Stimulated activated memory B cell treated with anti-CD40 and anti-IgM and Interleukin-4, amounts not matched to agents 10 μg/mL and 1 μg/mL and 100 μg/mL, for 72 hours (primary cell): ENCODE data around the gene ACAN.
A peak's percentile ranks its signal among the peaks of the same experiment; 100 is the strongest.

Experiments used
- ATAC-seq: fragments of 150-1000 bp; cut with Tn5 transposase; 2 replicates; pipeline ENCODE4 v1.10.0; 2021
- H3K27ac Mint-ChIP-seq: one replicate; pipeline ENCODE4 v1.8.0; 2022; ENCODE audit warnings: mild to moderate bottlenecking, mixed read lengths
- H3K27me3 Mint-ChIP-seq: one replicate; pipeline ENCODE4 v1.8.0; 2022; ENCODE audit warnings: mixed read lengths
- H3K36me3 Mint-ChIP-seq: one replicate; pipeline ENCODE4 v1.8.0; 2022; ENCODE audit warnings: mixed read lengths
- H3K4me1 Mint-ChIP-seq: one replicate; pipeline ENCODE4 v1.8.0; 2022; ENCODE audit warnings: mixed read lengths
- H3K4me3 Mint-ChIP-seq: one replicate; pipeline ENCODE4 v1.8.0; 2022; ENCODE audit warnings: mild to moderate bottlenecking, moderate library complexity, mixed read lengths
- H3K9me3 Mint-ChIP-seq: one replicate; pipeline ENCODE4 v1.8.0; 2022; ENCODE audit warnings: mixed read lengths

The ACAN gene

GRCh38 chr15:88896333-88897033 lies 93.2 kb downstream of the ACAN start:
- no peak overlapping the region for H3K27ac Mint-ChIP-seq
- H3K36me3 Mint-ChIP-seq, result no peaks in the 10 kb centered on the region
- H3K4me1 Mint-ChIP-seq, result peaks cover 19% of the 10 kb centered on the region
- no peak overlapping the region for H3K4me3 Mint-ChIP-seq
- peaks cover 41% of the 10 kb centered on the region for H3K27me3 Mint-ChIP-seq
- ATAC-seq, result no peak
- no peaks in the 10 kb centered on the region for H3K9me3 Mint-ChIP-seq

DNA sequence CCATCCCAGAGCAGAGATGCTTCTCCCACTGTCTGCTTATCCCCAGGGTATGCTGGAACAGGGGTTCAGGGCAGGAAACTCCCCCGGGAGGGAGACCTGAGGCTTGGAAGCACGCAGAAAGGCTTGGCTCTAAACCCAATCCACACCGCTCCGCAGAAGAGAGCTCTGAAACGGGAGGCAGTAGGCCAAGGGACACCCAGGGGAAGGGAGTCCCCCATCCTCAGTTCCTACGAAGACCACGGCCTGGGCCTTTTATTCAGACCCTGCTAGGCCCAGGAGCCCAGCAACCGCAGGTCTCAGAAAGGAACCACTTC lies 93.9 kb downstream of the ACAN start:
- no peak overlapping the region for H3K4me3 Mint-ChIP-seq
- ATAC-seq, result no peak
- no peaks in the 10 kb centered on the region for H3K36me3 Mint-ChIP-seq
- H3K27ac Mint-ChIP-seq, result no peak overlapping the region
- no peaks in the 10 kb centered on the region for H3K9me3 Mint-ChIP-seq
- H3K27me3 Mint-ChIP-seq, result peaks cover 41% of the 10 kb centered on the region
- peaks cover 19% of the 10 kb centered on the region for H3K4me1 Mint-ChIP-seq

DNA sequence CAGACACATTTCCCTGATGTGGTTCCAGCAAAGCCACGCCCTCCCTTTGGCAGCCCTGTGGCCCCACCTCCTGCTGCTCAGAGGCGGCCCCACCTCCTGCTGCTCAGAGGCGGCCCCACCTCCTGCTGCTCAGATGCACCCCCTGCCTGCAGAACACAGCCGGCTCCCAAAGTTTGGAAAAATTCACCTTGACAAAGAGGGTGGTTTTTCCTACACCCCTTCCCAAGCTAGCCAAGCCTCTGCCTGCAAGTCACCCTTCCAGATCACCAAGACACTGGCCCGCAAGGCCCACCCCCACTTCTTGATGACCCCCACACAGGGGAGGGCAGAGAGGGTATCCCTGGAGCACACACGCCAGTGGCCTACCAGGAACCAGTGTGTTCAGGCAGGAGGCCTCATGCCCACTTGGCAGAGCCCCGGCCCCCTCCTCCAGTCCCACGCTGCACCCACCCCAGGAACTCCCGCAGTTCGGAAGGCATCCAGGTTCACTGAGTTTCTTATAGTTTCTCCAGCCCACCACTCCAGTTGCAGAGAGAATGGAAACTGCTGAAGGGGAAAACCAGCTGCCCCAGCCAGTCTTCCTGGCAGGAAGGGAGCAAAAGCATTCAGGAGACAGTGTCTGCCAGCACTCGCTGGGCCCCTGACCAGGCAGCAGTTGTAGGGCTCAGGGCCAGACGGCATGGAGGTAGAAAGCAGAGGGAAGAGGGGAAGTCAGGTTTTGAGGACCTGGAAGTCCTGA lies 94.4 kb downstream of the ACAN start:
- Mint-ChIP-seq H3K27me3 (peaks cover 41% of the 10 kb centered on the region), H3K27ac (no peak overlapping the region), H3K9me3 (no peaks in the 10 kb centered on the region), H3K4me3 (no peak overlapping the region), H3K36me3 (no peaks in the 10 kb centered on the region), H3K4me1 (peaks cover 19% of the 10 kb centered on the region)
- ATAC-seq, result peak; percentile 49

DNA sequence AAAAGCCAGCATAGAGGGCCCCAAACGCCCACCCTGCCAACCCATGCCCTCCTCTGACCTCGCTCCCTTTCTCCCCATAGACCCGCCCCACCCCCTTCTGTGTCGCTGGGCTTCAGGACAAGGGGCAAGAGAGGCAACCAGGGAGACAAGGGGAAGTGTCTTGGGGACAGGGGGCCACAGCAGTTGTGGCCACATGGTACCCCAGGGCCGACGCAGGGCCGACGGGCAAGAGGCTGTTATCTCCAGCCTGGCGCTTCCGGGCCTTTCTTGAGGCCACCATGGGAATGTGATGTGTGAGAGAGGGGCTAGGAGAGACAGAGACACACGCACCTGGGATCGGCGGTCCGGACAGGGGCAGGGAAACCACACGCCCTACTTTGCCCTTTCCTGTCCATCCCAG lies 95.5 kb downstream of the ACAN start:
- no peak overlapping the region for H3K27ac Mint-ChIP-seq
- no peak for ATAC-seq
- peaks cover 32% of the 10 kb centered on the region for H3K27me3 Mint-ChIP-seq
- H3K36me3 Mint-ChIP-seq, result no peaks in the 10 kb centered on the region
- H3K4me3 Mint-ChIP-seq, result no peak overlapping the region
- H3K9me3 Mint-ChIP-seq, result no peaks in the 10 kb centered on the region
- H3K4me1 Mint-ChIP-seq, result peaks cover 19% of the 10 kb centered on the region

- no peaks in the 10 kb centered on the region for H3K9me3 Mint-ChIP-seq
- H3K4me3 Mint-ChIP-seq, result no peak overlapping the region
- peaks cover 18% of the 10 kb centered on the region for H3K4me1 Mint-ChIP-seq
- no peak overlapping the region for H3K27ac Mint-ChIP-seq
- no peak for ATAC-seq
- peaks cover 27% of the 10 kb centered on the region for H3K27me3 Mint-ChIP-seq
- no peaks in the 10 kb centered on the region for H3K36me3 Mint-ChIP-seq
Measured at GRCh38 chr15:88899251-88899650, 96.0 kb downstream of the ACAN start.

GRCh38 chr15:88900309-88900981 lies 97.2 kb downstream of the ACAN start:
- Mint-ChIP-seq H3K4me1 (peaks cover 21% of the 10 kb centered on the region), H3K4me3 (no peak overlapping the region), H3K27ac (no peak overlapping the region), H3K36me3 (no peaks in the 10 kb centered on the region), H3K9me3 (no peaks in the 10 kb centered on the region), H3K27me3 (peaks cover 21% of the 10 kb centered on the region)
- no peak for ATAC-seq

DNA sequence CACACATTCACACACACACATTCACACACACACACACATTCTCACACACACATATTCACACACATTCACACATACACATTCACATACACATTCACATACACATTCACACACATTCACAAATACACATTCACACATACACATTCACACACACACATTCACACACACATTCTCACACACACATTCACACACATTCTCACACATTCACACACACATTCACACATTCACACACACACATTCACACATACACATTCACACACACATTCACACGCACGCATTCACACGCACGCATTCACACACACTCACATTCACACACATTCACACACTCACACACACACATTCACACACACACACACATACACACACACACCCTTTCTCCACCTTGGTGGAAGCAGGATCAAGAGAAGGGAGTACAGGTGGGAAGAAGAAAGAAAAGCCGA lies 97.8 kb downstream of the ACAN start:
- ATAC-seq, result no peak
- Mint-ChIP-seq H3K4me1 (peaks cover 17% of the 10 kb centered on the region), H3K9me3 (no peaks in the 10 kb centered on the region), H3K4me3 (no peak overlapping the region), H3K36me3 (no peaks in the 10 kb centered on the region), H3K27me3 (peaks cover 16% of the 10 kb centered on the region), H3K27ac (no peak overlapping the region)

DNA sequence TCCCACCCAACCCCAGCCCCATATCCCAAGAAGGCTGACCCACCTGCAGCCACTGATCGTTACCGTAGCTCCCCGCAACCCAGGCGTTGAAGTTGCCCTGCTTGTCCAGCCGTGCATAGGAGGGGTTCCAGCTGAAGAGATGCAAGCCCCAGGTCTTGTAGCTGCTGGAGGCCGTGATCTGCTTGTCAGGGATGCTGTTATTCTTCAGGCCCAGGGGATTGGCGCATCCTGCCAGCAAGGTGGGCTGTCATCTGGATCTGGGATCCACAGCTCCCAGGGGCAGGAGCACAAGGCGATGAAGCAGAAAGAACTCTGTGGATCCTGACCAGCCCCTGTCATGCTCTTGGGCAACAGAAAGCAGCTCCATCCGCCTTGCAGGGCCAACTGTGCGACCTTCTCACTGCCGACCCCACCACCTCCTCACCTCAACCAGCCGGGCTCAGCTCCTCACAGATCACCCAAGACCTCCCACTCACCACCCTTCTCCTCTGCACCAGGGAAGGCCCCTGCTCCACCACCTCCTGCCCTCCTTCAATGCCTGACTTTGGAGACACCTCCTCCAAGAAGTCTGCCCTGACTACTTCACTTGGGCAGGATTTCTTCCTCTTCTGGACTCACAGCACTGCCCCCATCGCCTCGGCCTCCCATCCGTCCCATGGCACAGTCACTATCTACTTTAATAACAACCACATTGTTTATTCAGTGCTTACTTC lies 98.4 kb downstream of the ACAN start:
- Mint-ChIP-seq H3K4me3 (no peak overlapping the region), H3K4me1 (peaks cover 14% of the 10 kb centered on the region), H3K27me3 (peaks cover 12% of the 10 kb centered on the region), H3K27ac (no peak overlapping the region), H3K9me3 (no peaks in the 10 kb centered on the region), H3K36me3 (no peaks in the 10 kb centered on the region)
- no peak for ATAC-seq

DNA sequence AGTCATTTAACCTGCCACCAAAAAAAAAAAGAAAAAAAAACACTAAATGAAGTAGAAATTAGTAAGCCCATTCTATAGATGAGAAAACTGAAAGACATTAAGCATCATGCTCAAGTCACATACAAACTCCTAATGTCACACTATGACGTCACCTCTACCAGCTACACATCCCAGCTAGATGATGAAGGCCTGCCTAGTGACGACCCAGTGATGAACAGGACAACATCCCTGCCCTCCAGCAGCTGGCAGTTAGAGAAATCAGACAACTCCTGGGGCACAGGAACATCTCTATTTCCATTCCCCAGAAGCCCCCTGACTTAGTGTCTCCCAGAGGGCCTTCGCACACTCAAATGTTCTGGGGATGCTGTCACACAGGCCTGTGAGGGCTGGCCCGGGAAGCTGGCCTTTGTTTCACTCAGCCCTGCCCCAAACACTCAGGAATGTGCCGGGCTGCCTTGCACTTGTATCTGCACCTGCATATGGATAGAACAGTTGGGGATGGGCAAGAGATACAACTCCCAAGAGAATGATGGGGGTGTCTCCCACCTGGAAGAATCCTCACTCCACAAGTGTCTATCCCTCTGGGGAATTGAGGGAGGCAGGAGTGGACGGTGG lies 99.1 kb downstream of the ACAN start:
- no peak for ATAC-seq
- no peaks in the 10 kb centered on the region for H3K9me3 Mint-ChIP-seq
- no peak overlapping the region for H3K4me3 Mint-ChIP-seq
- no peak overlapping the region for H3K27ac Mint-ChIP-seq
- H3K27me3 Mint-ChIP-seq, result peaks cover 5% of the 10 kb centered on the region
- H3K36me3 Mint-ChIP-seq, result no peaks in the 10 kb centered on the region
- peaks cover 10% of the 10 kb centered on the region for H3K4me1 Mint-ChIP-seq

DNA sequence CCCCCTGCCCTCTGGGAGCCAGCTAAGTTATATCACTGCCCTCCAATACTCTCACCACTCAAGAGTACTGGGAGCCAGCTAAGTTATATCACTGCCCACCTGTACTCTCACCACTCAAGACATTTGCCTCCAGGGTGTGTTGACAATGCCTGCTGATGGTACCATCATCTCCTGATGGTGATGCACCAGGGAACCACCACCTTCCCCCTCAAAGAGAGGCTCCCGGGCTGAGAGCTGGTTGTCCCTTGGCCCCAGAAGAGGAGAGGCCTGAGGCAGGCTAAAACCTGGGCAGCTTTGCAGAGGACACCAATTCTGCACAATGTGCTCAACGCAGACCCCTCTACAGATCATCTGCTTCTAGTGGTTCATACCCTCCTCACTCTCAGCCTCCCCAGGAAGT lies 99.6 kb downstream of the ACAN start:
- Mint-ChIP-seq H3K27ac (no peak overlapping the region), H3K27me3 (peaks cover under 1% of the 10 kb centered on the region), H3K9me3 (no peaks in the 10 kb centered on the region), H3K4me1 (peaks cover 10% of the 10 kb centered on the region), H3K36me3 (no peaks in the 10 kb centered on the region), H3K4me3 (no peak overlapping the region)
- ATAC-seq, result no peak

- no peak overlapping the region for H3K27ac Mint-ChIP-seq
- H3K4me3 Mint-ChIP-seq, result no peak overlapping the region
- no peaks in the 10 kb centered on the region for H3K36me3 Mint-ChIP-seq
- H3K4me1 Mint-ChIP-seq, result peaks cover 10% of the 10 kb centered on the region
- H3K9me3 Mint-ChIP-seq, result no peaks in the 10 kb centered on the region
- no peaks in the 10 kb centered on the region for H3K27me3 Mint-ChIP-seq
- no peak for ATAC-seq
Measured at GRCh38 chr15:88904257-88904623, 101.0 kb downstream of the ACAN start.

DNA sequence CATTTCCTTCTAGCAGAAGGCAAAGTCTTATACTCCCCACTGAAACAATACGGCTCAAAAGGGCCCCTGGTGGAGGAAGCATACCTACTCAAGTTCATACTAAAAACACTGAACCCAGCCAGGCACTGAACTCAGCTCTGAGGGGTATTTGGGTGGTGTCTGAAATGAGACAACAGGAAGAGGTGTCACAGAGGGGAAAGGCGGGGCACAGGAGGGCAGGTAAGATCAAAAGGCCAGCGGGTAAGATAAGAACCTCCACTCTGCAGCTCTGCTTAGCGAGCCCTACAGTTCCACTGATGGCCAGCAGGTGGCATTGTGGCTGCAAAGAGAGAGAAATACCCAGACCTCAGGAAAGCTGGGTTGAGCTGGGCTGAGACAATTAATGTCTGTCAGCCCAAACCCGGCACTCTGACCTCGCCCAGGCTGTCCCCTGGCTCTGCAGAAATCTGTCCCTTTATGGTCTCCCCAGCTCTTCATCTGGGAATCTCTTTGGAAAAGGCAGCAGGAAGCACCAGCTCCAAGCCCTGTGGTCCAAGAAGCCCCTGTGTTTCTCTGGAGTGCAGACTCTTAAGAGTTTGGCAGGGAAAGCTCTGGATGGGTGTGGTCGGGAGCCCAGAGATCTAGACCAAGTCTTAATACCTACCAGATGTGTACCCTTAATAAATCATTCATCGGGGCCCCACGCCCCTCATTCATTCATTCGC lies 101.5 kb downstream of the ACAN start:
- Mint-ChIP-seq H3K9me3 (no peaks in the 10 kb centered on the region), H3K4me3 (no peak overlapping the region), H3K27ac (no peak overlapping the region), H3K36me3 (no peaks in the 10 kb centered on the region), H3K4me1 (peaks cover 10% of the 10 kb centered on the region), H3K27me3 (no peaks in the 10 kb centered on the region)
- peak; percentile 81 for ATAC-seq

DNA sequence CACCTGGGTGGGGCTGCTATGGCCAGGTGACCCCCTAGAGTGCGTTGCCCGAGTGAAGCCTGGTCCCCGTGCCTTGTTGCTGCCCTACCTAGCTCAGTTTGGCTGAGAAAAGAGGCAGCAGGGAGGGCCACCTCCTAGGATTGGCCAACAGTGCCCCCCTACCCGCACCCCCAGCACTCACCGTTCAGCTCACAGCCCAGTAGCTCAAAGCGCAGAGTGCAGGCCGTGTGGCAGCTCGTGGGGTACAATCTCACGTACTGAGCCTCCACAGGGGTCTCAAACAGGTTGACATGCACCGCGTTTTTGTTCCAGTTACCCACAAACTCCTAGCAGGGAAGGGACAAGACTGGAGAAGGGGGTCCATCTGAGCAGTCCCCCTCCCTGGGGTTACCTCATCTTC lies 102.3 kb downstream of the ACAN start:
- no peaks in the 10 kb centered on the region for H3K27me3 Mint-ChIP-seq
- H3K4me3 Mint-ChIP-seq, result no peak overlapping the region
- H3K9me3 Mint-ChIP-seq, result no peaks in the 10 kb centered on the region
- peaks cover 14% of the 10 kb centered on the region for H3K4me1 Mint-ChIP-seq
- H3K36me3 Mint-ChIP-seq, result no peaks in the 10 kb centered on the region
- ATAC-seq, result no peak
- H3K27ac Mint-ChIP-seq, result no peak overlapping the region

DNA sequence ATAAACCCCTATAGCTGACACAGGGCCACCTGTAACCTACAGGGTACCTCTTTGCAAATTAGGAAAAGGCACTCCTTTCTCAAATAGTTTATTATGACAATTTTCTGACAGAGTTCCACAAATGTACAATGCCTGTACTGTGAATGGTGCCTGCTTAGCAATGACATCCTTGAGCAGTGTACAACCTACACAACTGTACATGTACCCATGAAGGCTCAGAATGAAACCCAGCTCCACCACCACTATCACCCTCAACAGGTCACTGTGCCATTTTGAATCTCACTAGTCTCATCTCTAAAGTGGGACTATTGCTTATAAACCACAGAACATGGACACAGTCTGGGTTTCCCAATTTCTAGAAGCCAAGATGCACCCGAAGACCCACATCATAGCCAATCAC lies 102.9 kb downstream of the ACAN start:
- Mint-ChIP-seq H3K4me1 (peaks cover 14% of the 10 kb centered on the region), H3K36me3 (no peaks in the 10 kb centered on the region), H3K27me3 (no peaks in the 10 kb centered on the region), H3K27ac (no peak overlapping the region), H3K9me3 (no peaks in the 10 kb centered on the region), H3K4me3 (no peak overlapping the region)
- ATAC-seq, result no peak

DNA sequence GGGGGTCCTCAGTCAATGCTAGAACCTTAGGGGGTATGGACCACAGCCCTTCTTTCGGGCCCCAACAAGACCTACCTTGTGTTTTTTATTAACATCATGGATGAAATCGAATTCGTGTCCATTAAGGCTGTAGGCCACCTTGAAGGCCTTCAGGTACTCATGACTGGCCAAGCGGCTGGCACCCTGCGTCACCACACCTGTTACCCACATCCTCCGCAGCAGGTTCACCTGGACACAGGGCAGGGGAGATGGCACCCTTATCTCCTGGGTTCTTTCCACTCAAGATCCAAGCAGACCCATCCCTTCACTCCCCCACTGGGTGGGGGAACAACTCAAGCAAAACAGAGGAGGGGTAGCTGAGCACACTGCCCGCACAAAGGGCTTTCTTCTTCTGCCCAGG lies 103.3 kb downstream of the ACAN start:
- ATAC-seq, result no peak
- Mint-ChIP-seq H3K27me3 (no peaks in the 10 kb centered on the region), H3K9me3 (no peaks in the 10 kb centered on the region), H3K36me3 (no peaks in the 10 kb centered on the region), H3K4me3 (no peak overlapping the region), H3K27ac (no peak overlapping the region), H3K4me1 (peaks cover 14% of the 10 kb centered on the region)
